ENCODE measurements around the gene F7.

DNA sequence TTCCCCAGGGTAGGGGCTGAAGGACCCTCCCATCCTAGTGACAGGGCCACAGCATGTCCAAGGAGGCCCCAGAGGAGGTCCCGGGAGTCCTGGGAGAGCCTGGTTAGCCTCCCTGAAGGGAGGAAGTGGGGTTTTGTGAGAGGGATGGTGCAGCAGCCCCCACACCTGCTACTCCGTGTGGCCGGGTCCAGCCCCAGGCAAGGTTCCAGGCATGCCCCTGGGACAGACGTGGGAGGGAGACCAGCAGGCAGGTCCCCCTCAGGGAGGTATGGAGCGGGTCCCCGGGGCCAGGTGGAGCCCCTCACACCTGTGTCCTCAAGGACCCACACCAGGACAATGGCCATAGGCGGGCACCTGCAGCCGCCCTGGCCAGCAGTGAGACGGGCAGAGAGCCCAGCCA is 1.9 kb upstream of the F7 start:
- TF ChIP-seq, protein P1, sequence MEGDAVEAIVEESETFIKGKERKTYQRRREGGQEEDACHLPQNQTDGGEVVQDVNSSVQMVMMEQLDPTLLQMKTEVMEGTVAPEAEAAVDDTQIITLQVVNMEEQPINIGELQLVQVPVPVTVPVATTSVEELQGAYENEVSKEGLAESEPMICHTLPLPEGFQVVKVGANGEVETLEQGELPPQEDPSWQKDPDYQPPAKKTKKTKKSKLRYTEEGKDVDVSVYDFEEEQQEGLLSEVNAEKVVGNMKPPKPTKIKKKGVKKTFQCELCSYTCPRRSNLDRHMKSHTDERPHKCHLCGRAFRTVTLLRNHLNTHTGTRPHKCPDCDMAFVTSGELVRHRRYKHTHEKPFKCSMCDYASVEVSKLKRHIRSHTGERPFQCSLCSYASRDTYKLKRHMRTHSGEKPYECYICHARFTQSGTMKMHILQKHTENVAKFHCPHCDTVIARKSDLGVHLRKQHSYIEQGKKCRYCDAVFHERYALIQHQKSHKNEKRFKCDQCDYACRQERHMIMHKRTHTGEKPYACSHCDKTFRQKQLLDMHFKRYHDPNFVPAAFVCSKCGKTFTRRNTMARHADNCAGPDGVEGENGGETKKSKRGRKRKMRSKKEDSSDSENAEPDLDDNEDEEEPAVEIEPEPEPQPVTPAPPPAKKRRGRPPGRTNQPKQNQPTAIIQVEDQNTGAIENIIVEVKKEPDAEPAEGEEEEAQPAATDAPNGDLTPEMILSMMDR (IDR thresholded peaks at IDR 0.05) = no peak
- TF ChIP-seq POLR2A (IDR thresholded peaks at IDR 0.05) = no peak
